HG02571 (cell line): Measurements from ENCODE around the gene NAGK.
"Not testable (repeated sequence)": the region's sequence is repeated elsewhere in the genome, so short reads cannot be mapped to it uniquely, and the experiment has no call there.

Experiments used
- ATAC-seq: cut with Tn5 transposase; IDR thresholded peaks from one replicate; pipeline ENCODE4 v1.9.1; 2021; ENCODE audit warnings: mild to moderate bottlenecking, moderate library complexity; ENCODE audit not compliant: unreplicated experiment

NAGK gene

GRCh38 chr2:71103809-71104208, 35.4 kb downstream of the NAGK start:
- ATAC-seq: no peak

GRCh38 chr2:71106463-71106862, 38.0 kb downstream of the NAGK start:
- ATAC-seq: not testable (repeated sequence)

GRCh38 chr2:71108091-71108490, 39.6 kb downstream of the NAGK start:
- ATAC-seq: no peak

- no peak for ATAC-seq
Observed at GRCh38 chr2:71113843-71114242, 45.4 kb downstream of the NAGK start.

- no peak for ATAC-seq
Observed at GRCh38 chr2:71117063-71117462, 48.6 kb downstream of the NAGK start.

- ATAC-seq: no peak
Observed at GRCh38 chr2:71120195-71120594, 51.7 kb downstream of the NAGK start.

GRCh38 chr2:71121479-71121878, 53.0 kb downstream of the NAGK start:
- no peak for ATAC-seq

- no peak for ATAC-seq
Observed at GRCh38 chr2:71122387-71123298, 54.2 kb downstream of the NAGK start.

GRCh38 chr2:71125506-71126294, 57.3 kb downstream of the NAGK start:
- no peak for ATAC-seq

GRCh38 chr2:71126957-71127356, 58.5 kb downstream of the NAGK start:
- no peak for ATAC-seq
